ENCODE results near the gene PSTPIP2. TPM values are rescaled to one million over a fixed set of nuclear protein-coding genes. Genes with fewer than 3 reads are reported as not detected.

The PSTPIP2 gene
- polyA plus RNA-seq, 1 donor from 2014 or later: 0.98 TPM

DNA sequence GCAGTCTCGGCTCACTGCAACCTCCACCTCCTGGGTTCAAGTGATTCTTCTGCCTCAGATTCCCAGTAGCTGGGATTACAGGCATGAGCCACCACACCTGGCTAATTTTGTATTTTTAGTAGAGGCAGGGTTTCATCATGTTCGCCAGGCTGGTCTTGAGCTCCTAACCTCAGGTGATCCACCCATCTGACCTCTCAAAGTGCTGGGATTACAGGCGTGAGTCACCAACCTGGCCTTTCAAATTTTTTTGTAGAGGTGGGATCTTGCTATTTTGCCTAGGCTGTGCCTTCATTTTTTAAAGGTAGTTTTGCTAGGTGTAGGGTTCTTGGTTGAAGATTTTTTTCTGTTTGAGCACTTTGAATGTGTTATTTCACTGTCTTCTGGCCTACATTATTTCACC lies 38.3 kb upstream of the PSTPIP2 start:
- TF ChIP-seq POLR2AphosphoS5 (IDR thresholded peaks at IDR 0.05): no peak
- H3F3A ChIP-seq (ENCODE audit: insufficient read depth, low read length, poor library complexity, severe bottlenecking): no peaks in the 10 kb centered on the region
- peaks cover 5% of the 10 kb centered on the region for H3K79me2 ChIP-seq (replicated peaks; ENCODE audit: insufficient read depth, low read length)
- peaks cover 6% of the 10 kb centered on the region for H3K36me3 ChIP-seq (ENCODE audit: insufficient read depth, low read length)
- no peaks in the 10 kb centered on the region for H4K20me1 ChIP-seq (ENCODE audit: insufficient read depth)
- H3K27me3 ChIP-seq (ENCODE audit: insufficient read depth, low read depth, low read length): no peaks in the 10 kb centered on the region
- H3K9me3 ChIP-seq (ENCODE audit: low read length): no peaks in the 10 kb centered on the region
- no peak overlapping the region for H3K4me3 ChIP-seq (ENCODE audit: low read length)
- H3K4me2 ChIP-seq (ENCODE audit: low read length): no peak overlapping the region
- H3K9ac ChIP-seq (ENCODE audit: low read length): no peak overlapping the region
- H3K27ac ChIP-seq (ENCODE audit: low read length): no peak overlapping the region
- H2AFZ ChIP-seq (ENCODE audit: low read depth, low read length): no peak overlapping the region
- no peaks in the 10 kb centered on the region for H3K9me2 ChIP-seq (ENCODE audit: insufficient read depth, low read length)

DNA sequence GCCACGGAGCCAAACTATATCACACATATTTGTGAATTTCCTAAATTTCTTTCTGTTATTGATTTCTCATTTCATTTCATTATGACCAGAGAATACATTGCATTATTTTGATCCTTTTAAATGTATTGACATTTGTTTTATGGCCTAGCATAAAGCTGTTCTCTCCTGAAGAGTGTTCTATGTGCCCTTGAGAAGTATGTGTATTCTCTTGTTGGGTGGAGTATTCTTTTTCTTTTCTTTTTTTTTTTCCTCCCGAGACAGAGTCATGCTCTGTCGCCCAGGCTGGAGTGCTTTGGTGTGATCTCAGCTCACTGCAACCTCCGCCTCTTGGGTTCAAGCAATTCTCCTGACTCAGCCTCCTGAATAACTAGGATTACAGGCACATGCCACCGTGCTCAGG lies 37.3 kb upstream of the PSTPIP2 start:
- Histone ChIP-seq H3K4me3 (ENCODE audit: low read length) (no peak overlapping the region), H3K79me2 (replicated peaks; ENCODE audit: insufficient read depth, low read length) (peaks cover 14% of the 10 kb centered on the region), H4K20me1 (ENCODE audit: insufficient read depth) (no peaks in the 10 kb centered on the region), H3K27ac (ENCODE audit: low read length) (no peak overlapping the region), H3K9ac (ENCODE audit: low read length) (no peak overlapping the region), H3K9me3 (ENCODE audit: low read length) (no peaks in the 10 kb centered on the region), H3K36me3 (ENCODE audit: insufficient read depth, low read length) (no peaks in the 10 kb centered on the region), H3K9me2 (ENCODE audit: insufficient read depth, low read length) (no peaks in the 10 kb centered on the region), H3K4me2 (ENCODE audit: low read length) (no peak overlapping the region), H2AFZ (ENCODE audit: low read depth, low read length) (no peak overlapping the region), H3K27me3 (ENCODE audit: insufficient read depth, low read depth, low read length) (no peaks in the 10 kb centered on the region), H3F3A (ENCODE audit: insufficient read depth, low read length, poor library complexity, severe bottlenecking) (no peaks in the 10 kb centered on the region)
- TF ChIP-seq POLR2AphosphoS5 (IDR thresholded peaks at IDR 0.05) (no peak), TAF1 (IDR thresholded peaks at IDR 0.05; ENCODE audit: low read depth) (no peak), MXI1 (conservative IDR thresholded peaks at IDR 0.05; ENCODE audit: poor library complexity, severe bottlenecking) (no peak), EP300 (conservative IDR thresholded peaks at IDR 0.05; ENCODE audit: poor library complexity, severe bottlenecking) (no peak), RAD21 (conservative IDR thresholded peaks at IDR 0.05) (no peak), EZH2 (IDR thresholded peaks at IDR 0.05; ENCODE audit: borderline replicate concordance, insufficient read depth, low read length, poor library complexity, severe bottlenecking) (no peak), SMC3 (conservative IDR thresholded peaks at IDR 0.05; ENCODE audit: poor library complexity) (no peak)
- TF ChIP-seq, protein P1, sequence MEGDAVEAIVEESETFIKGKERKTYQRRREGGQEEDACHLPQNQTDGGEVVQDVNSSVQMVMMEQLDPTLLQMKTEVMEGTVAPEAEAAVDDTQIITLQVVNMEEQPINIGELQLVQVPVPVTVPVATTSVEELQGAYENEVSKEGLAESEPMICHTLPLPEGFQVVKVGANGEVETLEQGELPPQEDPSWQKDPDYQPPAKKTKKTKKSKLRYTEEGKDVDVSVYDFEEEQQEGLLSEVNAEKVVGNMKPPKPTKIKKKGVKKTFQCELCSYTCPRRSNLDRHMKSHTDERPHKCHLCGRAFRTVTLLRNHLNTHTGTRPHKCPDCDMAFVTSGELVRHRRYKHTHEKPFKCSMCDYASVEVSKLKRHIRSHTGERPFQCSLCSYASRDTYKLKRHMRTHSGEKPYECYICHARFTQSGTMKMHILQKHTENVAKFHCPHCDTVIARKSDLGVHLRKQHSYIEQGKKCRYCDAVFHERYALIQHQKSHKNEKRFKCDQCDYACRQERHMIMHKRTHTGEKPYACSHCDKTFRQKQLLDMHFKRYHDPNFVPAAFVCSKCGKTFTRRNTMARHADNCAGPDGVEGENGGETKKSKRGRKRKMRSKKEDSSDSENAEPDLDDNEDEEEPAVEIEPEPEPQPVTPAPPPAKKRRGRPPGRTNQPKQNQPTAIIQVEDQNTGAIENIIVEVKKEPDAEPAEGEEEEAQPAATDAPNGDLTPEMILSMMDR (IDR thresholded peaks at IDR 0.05; ENCODE audit: poor library complexity, severe bottlenecking): no peak
- TF ChIP-seq, protein P2, sequence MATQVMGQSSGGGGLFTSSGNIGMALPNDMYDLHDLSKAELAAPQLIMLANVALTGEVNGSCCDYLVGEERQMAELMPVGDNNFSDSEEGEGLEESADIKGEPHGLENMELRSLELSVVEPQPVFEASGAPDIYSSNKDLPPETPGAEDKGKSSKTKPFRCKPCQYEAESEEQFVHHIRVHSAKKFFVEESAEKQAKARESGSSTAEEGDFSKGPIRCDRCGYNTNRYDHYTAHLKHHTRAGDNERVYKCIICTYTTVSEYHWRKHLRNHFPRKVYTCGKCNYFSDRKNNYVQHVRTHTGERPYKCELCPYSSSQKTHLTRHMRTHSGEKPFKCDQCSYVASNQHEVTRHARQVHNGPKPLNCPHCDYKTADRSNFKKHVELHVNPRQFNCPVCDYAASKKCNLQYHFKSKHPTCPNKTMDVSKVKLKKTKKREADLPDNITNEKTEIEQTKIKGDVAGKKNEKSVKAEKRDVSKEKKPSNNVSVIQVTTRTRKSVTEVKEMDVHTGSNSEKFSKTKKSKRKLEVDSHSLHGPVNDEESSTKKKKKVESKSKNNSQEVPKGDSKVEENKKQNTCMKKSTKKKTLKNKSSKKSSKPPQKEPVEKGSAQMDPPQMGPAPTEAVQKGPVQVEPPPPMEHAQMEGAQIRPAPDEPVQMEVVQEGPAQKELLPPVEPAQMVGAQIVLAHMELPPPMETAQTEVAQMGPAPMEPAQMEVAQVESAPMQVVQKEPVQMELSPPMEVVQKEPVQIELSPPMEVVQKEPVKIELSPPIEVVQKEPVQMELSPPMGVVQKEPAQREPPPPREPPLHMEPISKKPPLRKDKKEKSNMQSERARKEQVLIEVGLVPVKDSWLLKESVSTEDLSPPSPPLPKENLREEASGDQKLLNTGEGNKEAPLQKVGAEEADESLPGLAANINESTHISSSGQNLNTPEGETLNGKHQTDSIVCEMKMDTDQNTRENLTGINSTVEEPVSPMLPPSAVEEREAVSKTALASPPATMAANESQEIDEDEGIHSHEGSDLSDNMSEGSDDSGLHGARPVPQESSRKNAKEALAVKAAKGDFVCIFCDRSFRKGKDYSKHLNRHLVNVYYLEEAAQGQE (IDR thresholded peaks at IDR 0.05; ENCODE audit: borderline replicate concordance): no peak
